Keratinocyte (primary cell): ENCODE measurements around the gene CDC42EP1.

Source experiments
- CTCF ChIP-seq, 3 experiments: IDR thresholded peaks in 1 of 3; conservative IDR thresholded peaks in 1 of 3; optimal IDR thresholded peaks in 1 of 3; 2 replicates in 2 of 3; 3 replicates in 1 of 3; pipeline versions ENCODE3 to v1.5.1; 2011; ENCODE audit warnings: low read length in 3 of 3, mild to moderate bottlenecking in 3 of 3, moderate library complexity in 2 of 3, control low read depth in 1 of 3, inconsistent platforms in 1 of 3; ENCODE audit not compliant: insufficient read depth in 2 of 3; ENCODE audit errors: extremely low read depth in 1 of 3
- EZH2 ChIP-seq: IDR thresholded peaks from one replicate; pipeline ENCODE4 v1.6.1; 2012; ENCODE audit warnings: inconsistent platforms, mild to moderate bottlenecking, low read length, moderate library complexity

DNA sequence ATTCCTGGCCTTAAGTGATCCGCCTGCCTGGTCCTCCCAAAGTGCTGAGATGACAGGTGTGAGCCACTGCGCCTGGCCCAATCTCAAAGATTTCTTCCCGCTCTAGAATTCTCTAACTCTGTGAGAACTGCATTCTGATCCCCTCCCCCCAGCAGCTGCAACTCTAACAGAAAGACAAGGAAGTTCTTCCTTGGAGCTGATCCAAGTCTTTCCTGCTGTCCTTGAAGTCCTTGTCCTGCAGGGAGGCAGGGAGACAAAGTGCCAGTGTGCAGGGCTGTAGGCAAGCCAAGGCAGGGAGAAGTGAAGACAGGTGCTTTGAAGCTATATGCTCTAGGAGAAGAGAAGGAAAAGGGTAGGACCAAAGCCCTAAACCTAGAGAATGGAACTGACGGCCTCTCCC lies 38.9 kb downstream of the CDC42EP1 start:
- TF ChIP-seq CTCF (optimal IDR thresholded peaks at IDR 0.05 in 1 of 3, IDR thresholded peaks at IDR 0.05 in 1 of 3, conservative IDR thresholded peaks at IDR 0.05 in 1 of 3; ENCODE audit: extremely low read depth in 1 of 3, insufficient read depth in 2 of 3, low read length in 3 of 3) (no peak), EZH2 (no peak)
